Measurements from ENCODE around the gene ZNF32. TPM values are rescaled to one million over a fixed set of nuclear protein-coding genes. Genes with fewer than 3 reads are reported as not detected.

Gene ZNF32
- total RNA-seq, 4 donors from 2014 or later, result 28.9 to 63.3 (median 48.4) TPM

- TF ChIP-seq CTCF (IDR thresholded peaks at IDR 0.05) (no peak), POLR2A (IDR thresholded peaks at IDR 0.05) (no peak)
- Histone ChIP-seq H3K9me3 (peaks cover 4% of the 10 kb centered on the region), H3K4me3 (replicated peaks in 1 of 3) (peak overlapping the region; percentile 69 to 82 (median 82)), H3K36me3 (peaks cover 19 to 21% of the 10 kb centered on the region in 2 donors), H3K27me3 (no peaks in the 10 kb centered on the region), H3K4me1 (peaks cover 3 to 9% of the 10 kb centered on the region in 2 donors), H3K27ac (peak overlapping the region in 2 of 3 donors; percentile 55 to 86)
- intact Hi-C loops (cut with DNase I), result loop anchor here (5.0 kb wide), 1 partner anchor 37 kb away; no protein-coding TSS in a partner anchor
- DNase-seq, result no peak
- 23% methylated on average over 14 of the region's 14 CpGs for WGBS, 2 donors
Observed at GRCh38 chr10:43649185-43649523, 473 bp upstream of the ZNF32 start.

- no peak for TF ChIP-seq POLR2A (IDR thresholded peaks at IDR 0.05)
- no peak for TF ChIP-seq CTCF (IDR thresholded peaks at IDR 0.05)
- peak overlapping the region; percentile 69 to 82 (median 82) for H3K4me3 ChIP-seq (replicated peaks in 1 of 3)
- 39 to 68% methylated on average over 6 to 9 of the region's 9 CpGs for WGBS, 2 donors
- H3K9me3 ChIP-seq, result peaks cover 14% of the 10 kb centered on the region
- H3K4me1 ChIP-seq, result peaks cover 3 to 9% of the 10 kb centered on the region in 2 donors
- H3K27ac ChIP-seq, result peak overlapping the region in 2 of 3 donors; percentile 55 to 86
- intact Hi-C loops (cut with DNase I), result loop anchor here (5.0 kb wide), 1 partner anchor 36 kb away; no protein-coding TSS in a partner anchor
- H3K27me3 ChIP-seq, result no peaks in the 10 kb centered on the region
- DNase-seq, result no peak
- peaks cover 30 to 32% of the 10 kb centered on the region in 2 donors for H3K36me3 ChIP-seq
Observed at GRCh38 chr10:43648095-43648397, 635 bp downstream of the ZNF32 start.

- peaks cover 3 to 9% of the 10 kb centered on the region in 2 donors for H3K4me1 ChIP-seq
- H3K27ac ChIP-seq, result no peak overlapping the region
- WGBS, 2 donors, result 91 to 97% methylated on average over 6 of the region's 6 CpGs
- H3K4me3 ChIP-seq (replicated peaks in 1 of 3), result no peak overlapping the region
- DNase-seq, result no peak
- H3K36me3 ChIP-seq, result peaks cover 32 to 35% of the 10 kb centered on the region in 2 donors
- no peaks in the 10 kb centered on the region for H3K27me3 ChIP-seq
- intact Hi-C loops (cut with DNase I), result loop anchor here (5.0 kb wide), 1 partner anchor 35 kb away; no protein-coding TSS in a partner anchor
- H3K9me3 ChIP-seq, result peaks cover 15% of the 10 kb centered on the region
- TF ChIP-seq CTCF (IDR thresholded peaks at IDR 0.05), result no peak
- no peak for TF ChIP-seq POLR2A (IDR thresholded peaks at IDR 0.05)
Observed at GRCh38 chr10:43647576-43647975, 1.1 kb downstream of the ZNF32 start.

- peaks cover 32 to 35% of the 10 kb centered on the region in 2 donors for H3K36me3 ChIP-seq
- no peak for TF ChIP-seq CTCF (IDR thresholded peaks at IDR 0.05)
- H3K4me1 ChIP-seq, result peaks cover 3 to 9% of the 10 kb centered on the region in 2 donors
- no peak overlapping the region for H3K4me3 ChIP-seq (replicated peaks in 1 of 3)
- DNase-seq, result no peak
- WGBS, 2 donors, result 97 to 98% methylated on average over 4 of the region's 4 CpGs
- H3K27me3 ChIP-seq, result no peaks in the 10 kb centered on the region
- H3K9me3 ChIP-seq, result peaks cover 15% of the 10 kb centered on the region
- H3K27ac ChIP-seq, result no peak overlapping the region
- intact Hi-C loops (cut with DNase I), result loop anchor here (5.0 kb wide), 1 partner anchor 34 kb away; no protein-coding TSS in a partner anchor
Observed at GRCh38 chr10:43645866-43646265, 2.8 kb downstream of the ZNF32 start.

GRCh38 chr10:43644252-43644651 lies 4.4 kb downstream of the ZNF32 start:
- Histone ChIP-seq H3K9me3 (peaks cover 15% of the 10 kb centered on the region), H3K36me3 (peaks cover 32 to 35% of the 10 kb centered on the region in 2 donors), H3K4me3 (replicated peaks in 1 of 3) (no peak overlapping the region), H3K27ac (no peak overlapping the region), H3K27me3 (no peaks in the 10 kb centered on the region), H3K4me1 (peaks cover 3 to 6% of the 10 kb centered on the region in 2 donors)
- WGBS, 2 donors, result 99% methylated on average over 8 of the region's 8 CpGs
- intact Hi-C loops (cut with DNase I), result no loop called here
- TF ChIP-seq CTCF (IDR thresholded peaks at IDR 0.05), result no peak
- TF ChIP-seq POLR2A (IDR thresholded peaks at IDR 0.05), result no peak
- DNase-seq, result no peak
